HEK293 (cell line): ENCODE measurements around the gene CA5A.

ENCODE experiments used
- HIC1 ChIP-seq: fragments of 450-650 bp; formaldehyde crosslinking; IDR thresholded peaks from 2 replicates; pipeline ENCODE4 v1.5.1; 2016; ENCODE audit warnings: missing biosample characterization, missing genetic modification characterization
- KLF9 ChIP-seq: fragments of 450-650 bp; formaldehyde crosslinking; IDR thresholded peaks from 2 replicates; pipeline ENCODE4 v1.5.1; 2016; ENCODE audit warnings: missing biosample characterization, missing genetic modification characterization, low read depth
- MEIS1 ChIP-seq: sonication (generic); formaldehyde crosslinking; IDR thresholded peaks from 2 replicates; pipeline ENCODE4 v1.8.1; 2022; ENCODE audit warnings: missing genetic modification reagents, mild to moderate bottlenecking, borderline replicate concordance
- MZF1 ChIP-seq: fragments of 450-650 bp; formaldehyde crosslinking; IDR thresholded peaks from 2 replicates; pipeline ENCODE4 v1.5.1; 2017; ENCODE audit warnings: missing biosample characterization, missing genetic modification characterization, borderline replicate concordance
- OVOL3 ChIP-seq: fragments of 450-650 bp; formaldehyde crosslinking; IDR thresholded peaks from 2 replicates; pipeline ENCODE4 v1.5.1; 2016; ENCODE audit warnings: missing biosample characterization, missing genetic modification characterization
- SP7 ChIP-seq: fragments of 450-650 bp; formaldehyde crosslinking; IDR thresholded peaks from 2 replicates; pipeline ENCODE4 v1.5.1; 2016; ENCODE audit warnings: missing biosample characterization, missing genetic modification characterization
- TRIM28 ChIP-seq: IDR thresholded peaks from 2 replicates; pipeline ENCODE4 v1.6.1; 2011; ENCODE audit warnings: low read length, control low read depth, borderline replicate concordance
- ZBTB11 ChIP-seq: fragments of 450-650 bp; formaldehyde crosslinking; conservative IDR thresholded peaks from 2 replicates; pipeline ENCODE4 v1.5.1; 2016; ENCODE audit warnings: low read depth, missing biosample characterization, missing genetic modification characterization
- ZBTB21 ChIP-seq: fragments of 450-650 bp; formaldehyde crosslinking; IDR thresholded peaks from 2 replicates; pipeline ENCODE4 v1.5.1; 2017; ENCODE audit warnings: missing biosample characterization, missing genetic modification characterization
- ZBTB49 ChIP-seq: fragments of 450-650 bp; formaldehyde crosslinking; IDR thresholded peaks from 2 replicates; pipeline ENCODE4 v1.5.1; 2016; ENCODE audit warnings: missing biosample characterization, missing genetic modification characterization, low read depth
- ZEB2 ChIP-seq: fragments of 450-650 bp; formaldehyde crosslinking; IDR thresholded peaks from 2 replicates; pipeline ENCODE4 v1.5.1; 2016; ENCODE audit warnings: missing biosample characterization, missing genetic modification characterization
- ZNF114 ChIP-seq: fragments of 450-650 bp; formaldehyde crosslinking; IDR thresholded peaks from 2 replicates; pipeline ENCODE4 v1.5.0; 2017; ENCODE audit warnings: missing biosample characterization, missing genetic modification characterization
- ZNF239 ChIP-seq: fragments of 450-650 bp; formaldehyde crosslinking; IDR thresholded peaks from 2 replicates; pipeline ENCODE4 v1.5.1; 2016; ENCODE audit warnings: missing biosample characterization, missing genetic modification characterization
- ZNF274 ChIP-seq, 2 experiments: fragments of 200-500 bp in 1 of 2; fragments of 450-650 bp in 1 of 2; sonication (Bioruptor generic) in 1 of 2; formaldehyde crosslinking in 1 of 2; IDR thresholded peaks; 2 replicates each; pipeline versions ENCODE4 v1.5.1 to v1.6.1; 2014 to 2016; ENCODE audit warnings: borderline replicate concordance in 1 of 2, inconsistent platforms in 1 of 2, low read length in 1 of 2, missing biosample characterization in 1 of 2, missing genetic modification characterization in 1 of 2
- ZNF335 ChIP-seq: fragments of 450-650 bp; formaldehyde crosslinking; conservative IDR thresholded peaks from 2 replicates; pipeline ENCODE4 v1.5.1; 2016; ENCODE audit warnings: missing biosample characterization, missing genetic modification characterization
- ZNF580 ChIP-seq: fragments of 450-650 bp; formaldehyde crosslinking; IDR thresholded peaks from 2 replicates; pipeline ENCODE4 v1.5.1; 2016; ENCODE audit warnings: missing biosample characterization, missing genetic modification characterization
- ZNF600 ChIP-seq: fragments of 450-650 bp; formaldehyde crosslinking; IDR thresholded peaks from 2 replicates; pipeline ENCODE4 v1.5.1; 2016; ENCODE audit warnings: missing biosample characterization, missing genetic modification characterization
- ZNF610 ChIP-seq: fragments of 450-650 bp; formaldehyde crosslinking; IDR thresholded peaks from 2 replicates; pipeline ENCODE4 v1.5.1; 2016; ENCODE audit warnings: missing biosample characterization, missing genetic modification characterization, borderline replicate concordance
- ZNF629 ChIP-seq: fragments of 450-650 bp; formaldehyde crosslinking; IDR thresholded peaks from 2 replicates; pipeline ENCODE4 v1.5.1; 2017; ENCODE audit warnings: missing biosample characterization, missing genetic modification characterization
- ZNF768 ChIP-seq: fragments of 450-650 bp; formaldehyde crosslinking; IDR thresholded peaks from 2 replicates; pipeline ENCODE4 v1.5.1; 2018; ENCODE audit warnings: missing biosample characterization, mild to moderate bottlenecking, missing genetic modification characterization
- ZSCAN4 ChIP-seq: fragments of 450-650 bp; formaldehyde crosslinking; IDR thresholded peaks from 2 replicates; pipeline ENCODE4 v1.5.1; 2017; ENCODE audit warnings: missing biosample characterization, missing genetic modification characterization
- ZXDB ChIP-seq: fragments of 450-650 bp; formaldehyde crosslinking; IDR thresholded peaks from 2 replicates; pipeline ENCODE4 v1.5.1; 2016; ENCODE audit warnings: missing biosample characterization, missing genetic modification characterization
- TF ChIP-seq, protein P1 (sequence below): fragments of 450-650 bp; formaldehyde crosslinking; IDR thresholded peaks from 2 replicates; pipeline ENCODE4 v1.5.1; 2016; ENCODE audit warnings: missing biosample characterization, missing genetic modification characterization
- TF ChIP-seq, protein P2 (sequence below): fragments of 450-650 bp; formaldehyde crosslinking; IDR thresholded peaks from 2 replicates; pipeline ENCODE4 v1.5.1; 2016; ENCODE audit warnings: missing biosample characterization, missing genetic modification characterization

The CA5A gene

DNA sequence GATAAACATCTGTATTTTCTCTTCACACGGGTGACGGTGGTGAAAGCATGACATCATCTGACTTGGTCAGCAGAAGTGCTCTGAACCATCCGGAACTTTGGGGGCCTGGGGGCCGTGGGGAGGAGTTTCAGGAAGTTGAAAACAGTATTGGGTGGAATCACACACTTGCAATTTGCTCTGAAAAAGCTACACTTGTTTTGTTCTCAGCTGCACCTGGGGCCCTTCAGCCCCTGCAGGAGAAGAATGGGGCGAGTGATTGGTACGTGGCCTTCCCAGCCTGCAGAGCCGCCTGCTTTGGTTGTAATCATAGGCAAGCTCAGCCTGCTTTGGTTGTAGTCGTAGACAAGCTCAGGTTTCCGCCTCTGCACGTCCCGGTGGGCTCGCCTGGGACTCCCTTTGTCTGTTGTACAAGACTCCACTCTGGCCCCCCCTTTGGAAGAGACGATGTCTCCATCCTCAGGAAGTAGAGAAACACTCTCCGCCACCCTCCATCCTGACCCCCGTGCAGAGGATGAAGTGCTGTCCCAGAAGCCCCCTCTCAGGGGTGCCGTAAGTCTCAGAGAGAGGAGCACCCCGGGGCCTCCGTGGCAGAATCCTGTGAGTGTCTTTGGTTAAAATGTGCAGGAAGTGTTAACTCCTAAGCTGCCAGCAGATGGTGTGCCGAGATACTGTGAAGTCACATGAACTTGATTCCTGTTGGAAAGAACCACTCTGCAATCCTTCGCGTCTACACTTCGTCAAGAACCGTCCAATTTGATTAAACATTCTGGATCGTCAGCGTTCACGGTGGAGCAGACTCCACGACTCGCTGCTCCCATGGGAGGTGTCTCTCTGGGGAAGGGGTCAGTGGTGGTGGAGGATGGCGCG is 20.3 kb upstream of the CA5A start (continued):
- TF ChIP-seq ZBTB11 (tag by site-specific recombination) (0 out of 2 replicates have a peak, but pooled peaks have one; percentile 11), KLF9 (tag by site-specific recombination) (no peak), TRIM28 (no peak), ZNF580 (no peak), SP7 (tag by site-specific recombination) (peak; percentile 62; the same call in 1 of the 2 replicates), OVOL3 (no peak), ZNF768 (tag by site-specific recombination) (no peak), ZNF114 (no peak), ZNF629 (peak; percentile 89), ZBTB21 (peak; percentile 91), ZNF600 (peak; percentile 33; the same call in 1 of the 2 replicates), ZNF274 (IDR thresholded peaks at IDR 0.05; ENCODE audit: low read length) (no peak), ZNF274 (tag by site-specific recombination; IDR thresholded peaks at IDR 0.05; ENCODE audit: borderline replicate concordance) (no peak), ZSCAN4 (tag by site-specific recombination) (no peak), ZEB2 (peak; percentile 45; the same call in 1 of the 2 replicates), ZNF335 (tag by site-specific recombination) (0 out of 2 replicates have a peak, but pooled peaks have one; percentile 60), ZNF610 (no peak), ZXDB (tag by site-specific recombination) (no peak), ZBTB49 (tag by site-specific recombination) (no peak), HIC1 (no peak), MEIS1 (CRISPR knock-in tag) (no peak), ZNF239 (tag by site-specific recombination) (no peak), MZF1 (tag by site-specific recombination) (no peak)
- TF ChIP-seq, protein P1, sequence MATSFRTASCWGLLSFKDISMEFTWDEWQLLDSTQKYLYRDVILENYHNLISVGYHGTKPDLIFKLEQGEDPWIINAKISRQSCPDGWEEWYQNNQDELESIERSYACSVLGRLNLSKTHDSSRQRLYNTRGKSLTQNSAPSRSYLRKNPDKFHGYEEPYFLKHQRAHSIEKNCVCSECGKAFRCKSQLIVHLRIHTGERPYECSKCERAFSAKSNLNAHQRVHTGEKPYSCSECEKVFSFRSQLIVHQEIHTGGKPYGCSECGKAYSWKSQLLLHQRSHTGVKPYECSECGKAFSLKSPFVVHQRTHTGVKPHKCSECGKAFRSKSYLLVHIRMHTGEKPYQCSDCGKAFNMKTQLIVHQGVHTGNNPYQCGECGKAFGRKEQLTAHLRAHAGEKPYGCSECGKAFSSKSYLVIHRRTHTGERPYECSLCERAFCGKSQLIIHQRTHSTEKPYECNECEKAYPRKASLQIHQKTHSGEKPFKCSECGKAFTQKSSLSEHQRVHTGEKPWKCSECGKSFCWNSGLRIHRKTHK = no peak
- TF ChIP-seq, protein P2, sequence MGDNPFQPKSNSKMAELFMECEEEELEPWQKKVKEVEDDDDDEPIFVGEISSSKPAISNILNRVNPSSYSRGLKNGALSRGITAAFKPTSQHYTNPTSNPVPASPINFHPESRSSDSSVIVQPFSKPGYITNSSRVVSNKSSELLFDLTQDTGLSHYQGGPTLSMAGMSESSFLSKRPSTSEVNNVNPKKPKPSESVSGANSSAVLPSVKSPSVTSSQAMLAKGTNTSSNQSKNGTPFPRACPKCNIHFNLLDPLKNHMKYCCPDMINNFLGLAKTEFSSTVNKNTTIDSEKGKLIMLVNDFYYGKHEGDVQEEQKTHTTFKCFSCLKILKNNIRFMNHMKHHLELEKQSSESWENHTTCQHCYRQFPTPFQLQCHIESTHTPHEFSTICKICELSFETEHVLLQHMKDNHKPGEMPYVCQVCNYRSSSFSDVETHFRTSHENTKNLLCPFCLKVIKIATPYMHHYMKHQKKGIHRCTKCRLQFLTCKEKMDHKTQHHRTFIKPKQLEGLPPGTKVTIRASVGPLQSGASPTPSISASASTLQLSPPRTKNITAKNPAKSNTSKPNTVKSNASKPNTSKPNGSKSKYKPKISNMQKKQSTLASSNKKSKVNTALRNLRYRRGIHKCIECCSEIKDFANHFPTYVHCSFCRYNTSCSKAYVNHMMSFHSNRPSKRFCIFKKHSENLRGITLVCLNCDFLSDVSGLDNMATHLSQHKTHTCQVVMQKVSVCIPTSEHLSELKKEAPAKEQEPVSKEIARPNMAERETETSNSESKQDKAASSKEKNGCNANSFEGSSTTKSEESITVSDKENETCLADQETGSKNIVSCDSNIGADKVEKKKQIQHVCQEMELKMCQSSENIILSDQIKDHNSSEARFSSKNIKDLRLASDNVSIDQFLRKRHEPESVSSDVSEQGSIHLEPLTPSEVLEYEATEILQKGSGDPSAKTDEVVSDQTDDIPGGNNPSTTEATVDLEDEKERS = no peak
